Measurements from ENCODE around the gene PIGN.

The PIGN gene

DNA sequence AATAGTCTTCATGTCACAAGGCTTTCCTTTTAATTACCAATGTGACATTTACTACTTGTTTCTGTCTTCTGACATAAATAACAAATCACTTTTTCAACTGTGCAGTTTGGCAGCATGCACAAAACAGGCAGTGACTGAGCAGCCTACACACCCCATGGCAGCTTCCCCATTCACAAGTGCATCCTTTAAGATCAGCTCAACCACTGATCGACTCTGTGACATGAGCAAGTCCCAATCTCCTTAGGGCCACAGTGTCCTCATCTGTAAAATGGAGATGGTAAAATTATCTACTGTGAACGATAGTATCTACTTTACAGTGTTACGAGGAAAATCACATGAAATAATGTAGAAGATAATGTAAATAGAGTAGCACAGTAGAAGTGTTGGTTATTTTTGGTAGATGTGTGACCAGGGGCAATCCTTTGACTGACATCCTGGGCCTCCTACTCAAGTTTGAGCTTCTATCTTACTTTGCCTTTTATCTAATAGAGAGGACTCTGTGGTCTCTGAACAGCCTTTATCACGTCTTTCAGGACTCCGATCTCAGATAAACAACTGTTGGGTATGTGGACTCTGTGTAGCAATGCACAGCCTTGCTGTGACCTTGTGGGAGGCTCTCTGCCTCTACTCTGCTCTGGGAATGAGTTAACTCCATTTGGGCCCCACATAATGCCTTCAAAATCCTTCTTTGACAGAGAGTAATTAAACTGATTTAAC, 120.6 kb downstream of the PIGN start:
- TF ChIP-seq REST (IDR thresholded peaks at IDR 0.05; ENCODE audit: insufficient read depth in 1 of 2, low read depth in 2 of 2, low read length in 2 of 2) (no peak), POLR2AphosphoS5 (IDR thresholded peaks at IDR 0.05; ENCODE audit: low read depth, low read length) (no peak), SIN3A (IDR thresholded peaks at IDR 0.05; ENCODE audit: borderline replicate concordance, insufficient read depth, low read length) (no peak), TAF1 (IDR thresholded peaks at IDR 0.05; ENCODE audit: borderline replicate concordance, insufficient read depth, low read length) (no peak), FOXP2 (optimal IDR thresholded peaks at IDR 0.05; ENCODE audit: borderline replicate concordance, extremely low read depth, extremely low read length, insufficient read depth) (no peak)

DNA sequence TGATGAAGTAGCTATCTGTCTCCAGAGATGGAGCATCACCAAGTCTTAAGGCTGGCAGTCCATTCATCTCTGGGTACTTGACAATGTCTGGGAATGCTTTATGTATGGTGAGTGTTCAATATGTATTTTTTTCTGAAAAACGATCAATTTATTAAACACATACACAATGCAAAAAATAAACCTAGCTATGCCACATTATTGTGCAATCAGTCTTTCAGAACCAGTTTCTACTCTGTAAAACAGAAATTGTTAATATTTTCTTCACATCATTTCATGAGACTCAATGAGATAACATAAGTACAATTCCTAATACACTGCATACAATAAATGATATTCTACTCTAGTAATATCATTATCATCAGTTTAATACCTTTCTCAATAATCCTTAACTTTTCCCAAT, 122.5 kb downstream of the PIGN start:
- TF ChIP-seq POLR2AphosphoS5 (IDR thresholded peaks at IDR 0.05; ENCODE audit: low read depth, low read length) (no peak), TAF1 (IDR thresholded peaks at IDR 0.05; ENCODE audit: borderline replicate concordance, insufficient read depth, low read length) (no peak), FOXP2 (optimal IDR thresholded peaks at IDR 0.05; ENCODE audit: borderline replicate concordance, extremely low read depth, extremely low read length, insufficient read depth) (no peak), REST (IDR thresholded peaks at IDR 0.05; ENCODE audit: insufficient read depth in 1 of 2, low read depth in 2 of 2, low read length in 2 of 2) (no peak), SIN3A (IDR thresholded peaks at IDR 0.05; ENCODE audit: borderline replicate concordance, insufficient read depth, low read length) (no peak)

DNA sequence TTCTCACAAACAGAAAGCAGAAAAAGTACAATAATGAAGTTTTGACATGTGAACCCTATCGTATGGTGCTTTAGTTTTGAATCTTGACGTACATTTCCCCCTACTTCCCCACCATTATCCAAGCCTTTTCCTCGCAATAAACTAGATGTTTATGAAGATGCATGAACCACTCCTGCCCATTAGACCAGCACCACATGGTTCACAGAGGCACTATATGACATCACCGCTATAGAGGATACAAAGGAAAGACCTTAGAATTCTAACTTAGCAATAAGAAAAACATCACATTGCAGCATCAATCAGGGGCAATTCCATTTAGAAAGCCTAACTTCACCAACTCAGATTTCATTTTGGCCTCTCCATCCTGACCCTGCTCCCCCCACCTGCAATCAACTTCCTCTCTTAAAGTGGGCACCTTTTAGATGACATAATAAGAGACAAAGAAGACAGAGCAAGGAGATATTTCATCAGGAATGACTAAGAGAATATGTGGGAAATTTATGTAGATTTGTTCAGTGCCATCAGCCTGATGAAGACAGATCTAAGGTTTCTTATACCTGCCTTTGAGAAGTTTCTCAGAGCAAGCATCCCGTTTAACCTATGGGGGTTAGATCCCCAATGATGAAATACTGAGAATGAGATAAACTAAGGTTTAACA, 124.9 kb downstream of the PIGN start:
- TF ChIP-seq FOXP2 (optimal IDR thresholded peaks at IDR 0.05; ENCODE audit: borderline replicate concordance, extremely low read depth, extremely low read length, insufficient read depth) (no peak), POLR2AphosphoS5 (IDR thresholded peaks at IDR 0.05; ENCODE audit: low read depth, low read length) (no peak), REST (IDR thresholded peaks at IDR 0.05; ENCODE audit: insufficient read depth in 1 of 2, low read depth in 2 of 2, low read length in 2 of 2) (no peak)

- no peak for TF ChIP-seq TAF1 (IDR thresholded peaks at IDR 0.05; ENCODE audit: borderline replicate concordance, insufficient read depth, low read length)
- no peak for TF ChIP-seq REST (IDR thresholded peaks at IDR 0.05; ENCODE audit: insufficient read depth in 1 of 2, low read depth in 2 of 2, low read length in 2 of 2)
- TF ChIP-seq FOXP2 (optimal IDR thresholded peaks at IDR 0.05; ENCODE audit: borderline replicate concordance, extremely low read depth, extremely low read length, insufficient read depth), result no peak
- no peak for TF ChIP-seq POLR2AphosphoS5 (IDR thresholded peaks at IDR 0.05; ENCODE audit: low read depth, low read length)
Observed at GRCh38 chr18:62060820-62061219, 126.0 kb downstream of the PIGN start.

Data from PFSK-1 (cell line).